Fibroblast of peridontal ligament (primary cell): ENCODE measurements around the gene LRR1.
A peak's percentile ranks its signal among the peaks of the same experiment; 100 is the strongest.

ENCODE experiments used
- DNase-seq: peaks from one replicate; pipeline ENCODE4 v3.0.0-alpha.2; 2010; ENCODE audit errors: extremely low read depth

LRR1 gene, protein sequence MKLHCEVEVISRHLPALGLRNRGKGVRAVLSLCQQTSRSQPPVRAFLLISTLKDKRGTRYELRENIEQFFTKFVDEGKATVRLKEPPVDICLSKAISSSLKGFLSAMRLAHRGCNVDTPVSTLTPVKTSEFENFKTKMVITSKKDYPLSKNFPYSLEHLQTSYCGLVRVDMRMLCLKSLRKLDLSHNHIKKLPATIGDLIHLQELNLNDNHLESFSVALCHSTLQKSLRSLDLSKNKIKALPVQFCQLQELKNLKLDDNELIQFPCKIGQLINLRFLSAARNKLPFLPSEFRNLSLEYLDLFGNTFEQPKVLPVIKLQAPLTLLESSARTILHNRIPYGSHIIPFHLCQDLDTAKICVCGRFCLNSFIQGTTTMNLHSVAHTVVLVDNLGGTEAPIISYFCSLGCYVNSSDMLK

GRCh38 chr14:49598485-49599300, at the start of gene LRR1:
LRR1 (plus strand) TSS chr14:49598940; CDS start chr14:49599021, 81 bp downstream.
- DNase-seq, result peak; percentile 75

DNA sequence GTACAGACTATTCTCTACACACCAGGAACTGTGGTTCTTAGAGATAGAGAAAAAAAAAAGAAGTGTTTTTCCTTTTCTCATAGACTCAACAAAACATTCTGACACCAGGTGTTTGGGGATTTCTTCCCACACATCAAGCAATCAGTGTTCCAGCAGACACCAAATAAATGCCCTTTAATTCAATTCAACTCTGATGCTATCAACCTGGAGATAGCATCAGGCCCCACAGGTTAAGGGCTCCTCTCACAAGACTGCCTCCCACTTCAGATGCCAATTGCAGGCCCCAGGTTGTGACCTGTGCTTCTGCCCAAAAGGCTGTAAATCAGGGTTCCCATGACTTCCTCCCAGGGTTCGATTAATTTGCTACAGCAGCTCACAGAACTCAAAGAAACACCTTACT, 49.3 kb upstream of the LRR1 start:
- no peak for DNase-seq

DNA sequence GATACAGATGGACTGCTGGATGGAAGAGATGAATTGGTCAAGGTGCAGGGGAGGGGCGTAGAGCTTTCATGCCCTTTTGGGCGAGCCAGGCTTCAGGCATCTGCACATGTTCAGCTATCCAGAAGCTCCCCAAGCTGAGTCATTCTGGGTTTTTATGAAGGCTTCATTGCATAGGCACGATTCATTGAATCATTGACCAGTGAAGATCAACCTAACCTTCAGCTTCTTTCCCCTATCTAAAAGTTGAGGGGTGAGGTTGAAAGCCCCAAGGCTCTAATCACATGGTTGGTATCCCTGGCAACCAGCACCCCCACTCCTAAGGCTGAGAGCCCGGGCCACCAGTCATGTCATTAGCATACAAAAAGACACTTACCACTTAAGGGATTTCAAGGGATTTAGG, 48.9 kb upstream of the LRR1 start:
- DNase-seq, result peak; percentile 33

DNA sequence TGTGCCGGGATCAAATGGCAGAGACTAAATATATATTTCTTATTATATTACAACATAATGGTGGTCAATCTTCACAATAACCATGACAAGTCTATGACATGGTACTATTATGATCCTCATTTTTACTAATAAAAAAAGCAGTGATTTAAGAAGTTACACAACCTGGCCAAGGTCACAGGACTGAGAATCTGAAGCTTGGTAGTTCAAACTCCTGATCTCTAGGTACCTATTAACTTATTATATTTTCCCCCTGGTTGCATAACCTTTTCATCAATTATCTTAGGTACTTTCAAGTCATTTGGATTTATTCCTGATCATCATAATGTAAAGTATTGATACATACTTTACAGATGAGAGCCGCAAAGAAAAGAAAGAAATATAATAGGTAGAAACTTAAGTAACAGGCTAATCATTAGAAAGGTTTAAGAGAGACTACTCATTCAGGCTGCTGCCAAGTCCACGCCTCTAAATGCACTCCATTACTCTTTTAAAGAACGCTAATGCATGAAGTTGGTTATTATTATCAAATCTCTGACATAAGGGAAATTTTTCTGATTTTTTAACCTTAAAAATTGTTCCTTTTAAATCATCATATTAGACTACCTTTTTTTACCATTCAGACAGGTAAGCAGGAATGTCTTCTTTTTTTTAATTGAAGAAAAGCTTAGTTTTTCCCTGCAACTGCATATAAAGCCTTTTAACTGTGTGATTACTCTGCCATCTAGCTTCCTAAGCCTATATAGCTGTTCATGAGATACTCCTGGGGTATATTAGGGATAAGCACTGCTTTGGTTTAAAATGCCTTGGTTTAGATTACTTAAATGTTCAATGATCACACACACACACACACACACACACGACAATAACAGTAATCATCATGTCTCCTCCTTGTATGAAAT, 48.2 kb upstream of the LRR1 start:
- peak; percentile 34 for DNase-seq

DNA sequence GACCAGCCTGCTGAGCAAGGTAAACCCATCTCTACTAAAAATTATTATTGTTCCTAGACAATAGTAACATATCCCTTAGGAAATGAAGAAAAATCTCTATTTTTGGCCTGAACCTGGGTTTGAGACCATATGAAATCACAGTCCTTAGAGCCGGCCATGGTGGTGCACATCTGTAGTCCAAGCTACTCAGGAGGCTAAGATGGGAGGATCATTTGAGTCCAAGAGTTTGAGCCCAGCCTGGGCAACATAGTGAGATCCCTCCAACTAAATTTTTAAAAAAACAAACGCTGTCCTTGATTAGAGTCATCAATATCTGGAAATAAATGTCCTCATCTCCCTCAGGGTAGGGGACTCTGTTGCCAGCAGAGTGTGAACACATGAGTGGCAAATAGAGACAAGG, 47.2 kb upstream of the LRR1 start:
- no peak for DNase-seq

DNA sequence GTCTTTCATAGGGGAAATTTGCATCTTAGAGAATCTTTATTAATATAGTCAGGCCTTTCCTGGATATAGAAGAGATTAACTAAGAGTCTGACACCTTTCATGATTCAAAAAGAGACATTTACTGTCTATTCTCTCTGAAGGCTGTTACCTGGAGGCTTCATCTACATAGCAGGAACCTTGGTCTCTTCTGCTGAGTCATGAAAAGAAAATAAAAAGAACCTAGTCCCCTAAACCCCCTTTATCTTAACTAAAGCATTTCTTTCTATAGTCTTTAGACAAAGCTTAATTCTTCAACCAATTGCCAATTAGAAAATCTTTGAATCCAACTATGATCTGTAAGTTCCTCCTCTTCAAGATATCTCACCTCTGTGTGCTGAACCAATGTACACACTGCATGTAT, 45.6 kb upstream of the LRR1 start:
- DNase-seq, result no peak

DNA sequence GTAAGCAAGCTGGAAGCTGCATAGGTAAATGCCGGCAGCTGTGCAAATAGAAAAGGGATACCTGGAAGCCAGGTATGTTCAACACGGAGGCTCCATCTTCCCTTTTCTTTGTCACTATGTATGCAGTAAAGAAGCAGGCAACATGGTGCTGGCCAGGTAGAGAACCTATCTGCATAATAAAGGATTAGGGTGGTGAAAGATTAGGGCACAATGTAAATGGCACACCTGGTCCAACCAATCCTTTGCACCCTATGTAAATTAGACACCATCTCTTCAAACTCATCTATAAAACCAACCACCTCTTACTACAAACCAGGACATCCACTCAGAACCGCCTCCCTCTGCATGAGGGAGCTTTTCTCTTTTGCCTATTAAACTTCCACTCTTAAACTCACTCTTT, 44.8 kb upstream of the LRR1 start:
- no peak for DNase-seq

DNA sequence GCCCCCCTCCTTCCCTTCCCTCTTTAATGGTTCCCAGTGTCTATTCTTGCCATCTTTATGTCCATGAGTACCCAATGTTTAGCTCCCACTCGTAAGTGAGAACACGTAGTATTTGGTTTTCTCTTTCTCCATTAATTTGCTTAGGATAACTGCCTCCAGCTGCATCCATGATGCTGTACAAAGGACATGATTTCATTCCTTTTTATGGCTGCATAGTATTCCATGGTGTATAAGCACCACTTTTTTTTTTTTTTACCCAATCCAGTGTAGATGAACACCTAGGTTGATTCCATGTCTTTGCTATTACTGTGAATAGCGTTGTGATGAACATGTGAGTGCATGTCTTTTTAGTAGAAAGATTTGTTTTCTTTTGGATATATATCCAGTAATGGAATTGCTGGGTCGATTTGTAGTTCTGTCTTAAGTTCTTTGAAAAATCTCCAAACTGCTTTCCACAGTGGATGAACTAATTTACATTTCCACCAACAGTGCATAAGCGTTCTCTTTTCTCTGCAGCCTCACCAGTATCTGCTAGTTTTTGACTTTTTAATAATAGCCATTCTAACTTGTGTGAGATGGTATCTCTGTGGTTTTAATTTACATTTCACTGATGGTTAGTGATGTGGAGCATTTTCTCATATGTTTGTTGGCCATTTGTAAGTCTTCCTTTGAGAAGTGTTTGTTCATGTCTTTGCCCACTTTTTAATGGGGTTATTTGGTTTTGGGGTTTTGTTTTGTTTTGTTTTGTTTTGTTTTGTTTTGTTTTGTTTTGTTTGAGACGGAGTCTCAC, 38.6 kb upstream of the LRR1 start:
- no peak for DNase-seq

DNA sequence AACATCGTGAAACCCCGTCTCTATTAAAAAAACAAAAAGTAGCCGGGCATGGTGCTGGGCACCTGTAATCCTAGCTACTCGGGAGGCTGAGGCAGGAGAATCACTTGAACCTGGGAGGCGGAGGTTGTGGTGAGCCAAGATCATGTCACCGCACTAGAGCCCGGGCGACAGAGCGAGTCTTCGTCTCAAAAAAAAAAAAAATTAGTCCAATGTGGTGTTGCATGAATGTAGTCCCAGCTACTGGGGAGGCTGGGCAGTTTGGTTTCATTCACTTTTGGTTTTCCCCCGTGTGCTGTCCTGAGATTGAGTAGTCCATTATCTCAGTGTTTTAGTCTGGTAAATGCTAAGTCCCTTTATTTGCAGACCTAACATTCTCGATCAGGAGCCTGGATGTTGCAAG, 32.0 kb upstream of the LRR1 start:
- DNase-seq, result no peak

DNA sequence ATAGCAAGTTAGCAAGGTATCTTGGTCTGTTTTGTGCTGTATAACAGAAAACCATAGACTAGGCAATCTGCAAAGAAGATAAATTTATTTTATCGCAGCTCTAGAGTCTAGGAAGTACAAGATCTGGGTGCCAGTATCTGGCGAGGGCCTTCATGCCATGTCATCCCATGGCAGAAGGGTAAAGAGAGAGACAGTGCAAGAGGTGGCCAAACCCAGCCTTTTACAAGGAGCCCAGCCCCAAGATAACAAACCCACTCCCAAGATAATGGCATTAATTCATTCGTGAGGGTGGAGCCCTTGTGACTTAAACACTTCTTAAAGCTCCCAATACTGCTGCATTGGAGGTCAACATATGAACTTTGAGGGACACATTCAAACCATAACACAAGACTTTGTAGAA, 29.5 kb upstream of the LRR1 start:
- DNase-seq, result no peak

GRCh38 chr14:49574038-49574437, 24.7 kb upstream of the LRR1 start:
- DNase-seq, result no peak

- no peak for DNase-seq
Measured at GRCh38 chr14:49578141-49578540, 20.6 kb upstream of the LRR1 start.

DNA sequence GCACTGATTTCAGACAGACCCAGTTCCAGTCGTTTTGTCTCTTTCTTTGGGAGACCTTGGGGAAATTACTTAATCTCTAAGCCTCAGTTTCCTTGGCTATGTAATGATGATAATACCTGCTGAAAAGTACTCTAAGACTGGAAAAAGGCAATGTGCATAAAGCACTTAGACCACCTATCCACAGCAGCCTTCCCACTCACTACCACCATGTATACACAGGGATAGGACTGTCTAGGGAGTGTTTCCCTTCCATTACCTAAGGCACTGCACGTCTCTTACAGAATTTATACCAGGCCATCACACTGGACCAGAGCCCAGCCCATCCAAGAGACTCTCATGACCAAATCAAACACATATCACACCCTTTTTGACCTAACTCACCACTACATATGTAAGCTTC, 18.9 kb upstream of the LRR1 start:
- DNase-seq, result no peak

GRCh38 chr14:49581209-49582112, 17.3 kb upstream of the LRR1 start:
- no peak for DNase-seq

DNA sequence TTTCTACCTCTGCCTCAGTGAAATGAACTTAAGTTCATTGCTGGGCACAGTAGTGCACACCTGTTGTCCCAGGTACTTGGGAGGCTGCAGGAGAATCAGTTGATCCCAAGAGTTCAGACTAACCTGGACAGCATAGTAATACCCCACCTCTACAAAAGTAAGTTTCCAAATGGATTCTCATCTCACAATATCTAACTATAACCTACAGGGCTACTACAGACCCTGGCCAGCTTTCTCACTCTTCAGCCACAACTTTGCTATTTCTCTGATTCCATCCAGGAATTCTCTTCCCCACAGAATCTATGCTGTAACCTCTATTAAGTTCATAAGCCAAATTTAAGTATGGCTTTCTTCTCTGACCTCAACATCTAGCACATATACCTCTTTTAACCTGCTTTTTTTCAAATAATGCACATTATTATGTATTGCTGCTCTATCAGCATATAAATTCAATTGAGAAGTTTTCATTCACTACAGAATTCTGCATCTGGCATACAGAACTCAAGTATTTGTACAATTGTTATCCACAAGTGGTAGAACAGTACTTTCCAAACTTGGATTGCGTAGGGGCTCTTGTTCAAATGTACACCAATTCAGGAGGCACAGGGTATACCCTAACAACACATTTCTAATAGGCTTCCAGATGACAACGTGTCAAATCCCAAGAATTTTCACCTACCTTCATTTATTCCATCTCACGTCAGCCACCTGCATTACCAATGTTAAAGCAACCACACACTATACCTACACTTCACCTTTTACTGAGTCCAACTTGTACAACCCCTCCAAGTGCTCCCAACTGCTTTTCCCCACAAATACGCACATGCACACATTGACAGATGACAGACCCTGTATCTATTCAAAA, 16.4 kb upstream of the LRR1 start:
- no peak for DNase-seq

GRCh38 chr14:49583629-49584028, 15.1 kb upstream of the LRR1 start:
- no peak for DNase-seq

DNA sequence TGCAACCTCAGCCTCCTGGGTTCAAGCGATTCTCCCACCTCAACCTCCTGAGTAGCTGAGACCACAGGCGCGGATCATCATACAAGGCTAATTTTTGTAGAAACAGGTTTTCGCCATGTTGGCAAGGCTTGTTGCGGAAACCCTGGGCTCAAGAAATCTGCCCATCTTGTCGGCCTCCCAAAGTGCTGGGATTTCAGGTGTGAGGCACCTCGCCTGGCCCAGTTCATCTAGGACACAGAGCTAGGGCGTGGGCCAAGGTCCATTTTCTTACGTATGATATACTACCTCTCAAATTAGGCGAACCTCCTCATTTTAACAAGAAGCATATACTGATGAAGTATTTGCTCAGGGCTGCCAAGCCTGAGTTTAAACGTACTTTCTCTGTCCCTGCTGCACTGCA, 14.7 kb upstream of the LRR1 start:
- no peak for DNase-seq

GRCh38 chr14:49584981-49585640, 13.6 kb upstream of the LRR1 start:
- peak; percentile 22 for DNase-seq
